ENCODE results near the gene UGT2A3.

GRCh38 chr4:68907245-68907644, 44.4 kb downstream of the UGT2A3 start:
- TF ChIP-seq, protein P1, sequence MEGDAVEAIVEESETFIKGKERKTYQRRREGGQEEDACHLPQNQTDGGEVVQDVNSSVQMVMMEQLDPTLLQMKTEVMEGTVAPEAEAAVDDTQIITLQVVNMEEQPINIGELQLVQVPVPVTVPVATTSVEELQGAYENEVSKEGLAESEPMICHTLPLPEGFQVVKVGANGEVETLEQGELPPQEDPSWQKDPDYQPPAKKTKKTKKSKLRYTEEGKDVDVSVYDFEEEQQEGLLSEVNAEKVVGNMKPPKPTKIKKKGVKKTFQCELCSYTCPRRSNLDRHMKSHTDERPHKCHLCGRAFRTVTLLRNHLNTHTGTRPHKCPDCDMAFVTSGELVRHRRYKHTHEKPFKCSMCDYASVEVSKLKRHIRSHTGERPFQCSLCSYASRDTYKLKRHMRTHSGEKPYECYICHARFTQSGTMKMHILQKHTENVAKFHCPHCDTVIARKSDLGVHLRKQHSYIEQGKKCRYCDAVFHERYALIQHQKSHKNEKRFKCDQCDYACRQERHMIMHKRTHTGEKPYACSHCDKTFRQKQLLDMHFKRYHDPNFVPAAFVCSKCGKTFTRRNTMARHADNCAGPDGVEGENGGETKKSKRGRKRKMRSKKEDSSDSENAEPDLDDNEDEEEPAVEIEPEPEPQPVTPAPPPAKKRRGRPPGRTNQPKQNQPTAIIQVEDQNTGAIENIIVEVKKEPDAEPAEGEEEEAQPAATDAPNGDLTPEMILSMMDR (conservative IDR thresholded peaks at IDR 0.05; ENCODE audit: low read depth, low read length): no peak
- no peak for TF ChIP-seq POLR2A (IDR thresholded peaks at IDR 0.05; ENCODE audit: low read depth, low read length)
- TF ChIP-seq SMC3 (IDR thresholded peaks at IDR 0.05; ENCODE audit: low read depth, low read length): no peak
- no peak for TF ChIP-seq RFX5 (IDR thresholded peaks at IDR 0.05; ENCODE audit: low read depth, low read length)
- TF ChIP-seq, protein P2, sequence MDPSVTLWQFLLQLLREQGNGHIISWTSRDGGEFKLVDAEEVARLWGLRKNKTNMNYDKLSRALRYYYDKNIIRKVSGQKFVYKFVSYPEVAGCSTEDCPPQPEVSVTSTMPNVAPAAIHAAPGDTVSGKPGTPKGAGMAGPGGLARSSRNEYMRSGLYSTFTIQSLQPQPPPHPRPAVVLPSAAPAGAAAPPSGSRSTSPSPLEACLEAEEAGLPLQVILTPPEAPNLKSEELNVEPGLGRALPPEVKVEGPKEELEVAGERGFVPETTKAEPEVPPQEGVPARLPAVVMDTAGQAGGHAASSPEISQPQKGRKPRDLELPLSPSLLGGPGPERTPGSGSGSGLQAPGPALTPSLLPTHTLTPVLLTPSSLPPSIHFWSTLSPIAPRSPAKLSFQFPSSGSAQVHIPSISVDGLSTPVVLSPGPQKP (IDR thresholded peaks at IDR 0.05; ENCODE audit: borderline replicate concordance, low read depth, low read length): no peak
- TF ChIP-seq MXI1 (IDR thresholded peaks at IDR 0.05; ENCODE audit: borderline replicate concordance, low read depth, low read length): no peak
- TF ChIP-seq RAD21 (IDR thresholded peaks at IDR 0.05; ENCODE audit: low read length): no peak
- no peak for TF ChIP-seq MAFK (IDR thresholded peaks at IDR 0.05; ENCODE audit: low read depth, low read length)
- TF ChIP-seq FOS (IDR thresholded peaks at IDR 0.05; ENCODE audit: low read depth, low read length): no peak
